Measurements from ENCODE around the gene YWHAG.
"Not testable (repeated sequence)": the region's sequence is repeated elsewhere in the genome, so short reads cannot be mapped to it uniquely, and the experiment has no call there.

The YWHAG gene

DNA sequence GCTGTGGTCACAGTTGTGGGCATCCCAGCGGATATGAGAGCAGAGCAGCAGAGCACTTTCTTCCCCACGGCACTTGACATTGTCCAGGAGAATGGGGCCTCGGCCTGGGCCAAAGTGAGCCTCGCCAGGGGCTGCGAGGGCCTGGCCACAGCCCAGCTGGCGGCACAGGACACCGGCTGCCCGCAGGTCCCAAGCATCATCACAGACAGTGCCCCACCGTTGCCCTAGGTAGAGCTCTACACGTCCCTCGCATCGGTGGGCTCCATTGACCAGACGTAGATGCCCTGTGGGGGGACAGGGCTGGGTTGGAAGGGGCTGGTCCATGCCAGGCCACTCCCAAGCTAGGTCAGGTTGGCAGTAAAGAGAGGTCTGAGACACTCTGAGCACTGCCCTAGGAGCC, 31.3 kb upstream of the YWHAG start:
- DNase-seq (ENCODE audit: low spot score), result no peak
- TF ChIP-seq, protein P1, sequence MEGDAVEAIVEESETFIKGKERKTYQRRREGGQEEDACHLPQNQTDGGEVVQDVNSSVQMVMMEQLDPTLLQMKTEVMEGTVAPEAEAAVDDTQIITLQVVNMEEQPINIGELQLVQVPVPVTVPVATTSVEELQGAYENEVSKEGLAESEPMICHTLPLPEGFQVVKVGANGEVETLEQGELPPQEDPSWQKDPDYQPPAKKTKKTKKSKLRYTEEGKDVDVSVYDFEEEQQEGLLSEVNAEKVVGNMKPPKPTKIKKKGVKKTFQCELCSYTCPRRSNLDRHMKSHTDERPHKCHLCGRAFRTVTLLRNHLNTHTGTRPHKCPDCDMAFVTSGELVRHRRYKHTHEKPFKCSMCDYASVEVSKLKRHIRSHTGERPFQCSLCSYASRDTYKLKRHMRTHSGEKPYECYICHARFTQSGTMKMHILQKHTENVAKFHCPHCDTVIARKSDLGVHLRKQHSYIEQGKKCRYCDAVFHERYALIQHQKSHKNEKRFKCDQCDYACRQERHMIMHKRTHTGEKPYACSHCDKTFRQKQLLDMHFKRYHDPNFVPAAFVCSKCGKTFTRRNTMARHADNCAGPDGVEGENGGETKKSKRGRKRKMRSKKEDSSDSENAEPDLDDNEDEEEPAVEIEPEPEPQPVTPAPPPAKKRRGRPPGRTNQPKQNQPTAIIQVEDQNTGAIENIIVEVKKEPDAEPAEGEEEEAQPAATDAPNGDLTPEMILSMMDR (IDR thresholded peaks at IDR 0.05; ENCODE audit: extremely low read depth, missing control alignments), result no peak

DNA sequence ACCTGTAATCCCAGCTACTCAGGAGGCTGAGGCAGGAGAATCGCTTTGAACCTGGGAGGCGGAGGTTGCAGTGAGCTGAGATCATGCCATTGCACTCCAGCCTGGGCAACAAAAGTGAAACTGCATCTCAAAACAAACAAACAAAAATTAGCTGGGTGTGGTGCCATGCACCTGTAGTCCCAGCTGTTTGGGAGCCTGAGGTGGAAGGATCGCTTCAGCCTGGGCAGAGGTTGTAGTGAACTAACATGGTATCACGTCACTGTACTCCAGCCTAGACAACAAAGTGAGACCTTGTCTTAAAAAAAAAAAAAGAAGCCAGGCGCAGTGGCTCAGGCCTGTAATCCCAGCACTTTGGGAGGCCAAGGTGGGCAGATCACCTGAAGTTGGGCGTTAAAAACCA, 29.0 kb upstream of the YWHAG start:
- not testable (repeated sequence) for DNase-seq (ENCODE audit: low spot score)

DNA sequence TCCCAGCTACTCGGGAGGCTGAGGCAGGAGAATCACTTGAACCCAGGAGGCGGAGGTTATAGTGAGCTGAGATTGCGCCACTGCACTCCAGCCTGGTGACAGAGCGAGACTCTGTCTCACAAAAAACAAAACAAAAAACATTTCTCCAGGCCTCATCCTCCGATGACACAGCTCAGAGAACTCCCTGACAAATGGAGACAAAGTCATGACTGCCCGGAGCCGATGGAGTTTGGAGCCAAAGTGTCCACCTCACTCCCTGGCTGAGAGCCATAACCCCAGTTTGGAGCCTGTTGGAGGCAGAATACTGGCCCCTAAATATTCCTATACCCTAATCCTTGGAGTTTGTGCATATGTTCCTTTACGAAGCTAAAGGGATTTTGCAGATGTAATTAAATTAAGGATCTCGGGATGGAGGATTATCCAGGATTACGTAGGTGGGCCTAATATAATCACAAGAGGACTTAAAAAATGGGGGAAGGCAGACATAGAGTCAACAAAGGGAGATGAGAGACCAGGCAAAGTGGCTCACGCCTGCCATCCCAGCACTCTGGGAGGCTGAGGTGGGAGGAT, 28.0 kb upstream of the YWHAG start:
- DNase-seq (ENCODE audit: low spot score), result no peak
- TF ChIP-seq, protein P1 (IDR thresholded peaks at IDR 0.05; ENCODE audit: extremely low read depth, missing control alignments), result no peak

DNA sequence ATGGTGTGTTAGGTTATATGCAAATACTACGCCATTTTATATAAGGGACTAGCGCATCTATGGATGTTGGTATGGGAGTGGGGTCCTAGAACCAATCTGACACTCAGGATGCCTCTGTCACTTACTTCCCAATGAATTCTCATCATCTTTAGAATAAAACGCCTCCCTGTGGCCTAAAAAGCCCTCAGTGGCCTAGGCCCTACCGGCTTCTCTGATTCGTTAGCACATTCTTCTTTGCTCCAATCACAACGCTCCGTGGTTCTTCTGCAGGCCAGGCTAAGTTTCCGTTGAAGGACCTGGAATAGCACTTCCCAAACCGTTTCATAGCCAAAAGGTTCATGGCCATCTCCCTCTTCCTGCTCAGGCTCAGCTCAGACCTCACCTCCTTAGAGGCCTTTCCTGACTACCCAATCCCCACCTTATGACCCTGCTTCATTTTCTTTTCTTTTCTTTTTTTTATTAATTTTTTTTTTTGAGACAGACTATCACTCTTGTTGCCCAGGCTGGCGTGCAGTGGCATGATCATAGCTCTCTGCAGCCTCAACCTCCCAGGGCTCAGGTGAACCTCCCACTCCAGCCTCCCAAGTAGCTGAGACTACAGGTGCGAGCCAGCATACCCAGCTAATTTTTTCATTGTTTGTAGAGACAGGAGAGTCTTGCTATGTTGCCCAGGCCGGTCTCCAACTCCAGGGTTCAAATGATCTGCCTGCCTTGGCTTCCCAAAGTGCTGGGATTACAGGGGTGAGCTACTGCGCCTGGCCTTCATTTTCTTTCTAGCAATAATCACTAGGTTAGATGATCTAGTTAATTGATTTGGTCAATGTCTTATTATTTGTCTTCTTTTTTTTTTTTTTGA, 24.5 kb upstream of the YWHAG start:
- no peak for DNase-seq (ENCODE audit: low spot score)
- TF ChIP-seq, protein P1 (IDR thresholded peaks at IDR 0.05; ENCODE audit: extremely low read depth, missing control alignments), result no peak

DNA sequence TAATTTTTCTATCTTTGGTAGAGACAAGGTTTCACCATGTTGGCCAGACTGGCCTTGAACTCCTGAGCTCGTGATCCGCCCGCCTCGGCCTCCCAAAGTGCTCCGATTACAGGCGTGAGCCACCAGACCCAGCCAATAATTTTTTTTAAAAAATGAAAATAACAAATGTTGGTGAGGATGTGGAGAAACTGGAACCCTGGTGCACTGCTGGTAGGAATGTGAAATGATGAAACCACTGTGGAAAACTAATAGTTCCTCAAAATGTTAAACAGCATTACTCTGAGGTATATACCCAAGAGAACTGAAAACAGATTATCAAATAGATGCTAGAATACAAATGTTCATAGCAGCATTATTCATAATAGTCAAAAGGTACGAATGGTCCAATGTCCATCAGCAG, 23.0 kb upstream of the YWHAG start:
- DNase-seq (ENCODE audit: low spot score), result no peak
- TF ChIP-seq, protein P1 (IDR thresholded peaks at IDR 0.05; ENCODE audit: extremely low read depth, missing control alignments), result no peak

DNA sequence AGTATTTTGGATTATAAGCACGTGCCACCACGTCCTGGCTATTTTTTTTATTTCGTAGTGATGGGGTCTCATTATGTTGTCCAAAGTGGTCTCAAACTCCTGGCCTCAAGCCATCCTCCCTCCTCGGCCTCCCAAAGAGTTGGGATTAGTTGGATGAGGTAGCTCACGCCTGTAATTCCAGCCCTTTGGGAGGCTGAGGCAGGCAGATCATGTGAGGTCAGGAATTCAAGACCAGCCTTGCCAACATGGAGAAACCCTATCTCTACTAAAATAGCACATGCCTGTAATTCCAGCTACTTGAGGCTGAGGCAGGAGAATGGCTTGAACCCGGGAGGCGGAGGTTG, 21.8 kb upstream of the YWHAG start:
- TF ChIP-seq, protein P1 (IDR thresholded peaks at IDR 0.05; ENCODE audit: extremely low read depth, missing control alignments), result no peak
- no peak for DNase-seq (ENCODE audit: low spot score)

DNA sequence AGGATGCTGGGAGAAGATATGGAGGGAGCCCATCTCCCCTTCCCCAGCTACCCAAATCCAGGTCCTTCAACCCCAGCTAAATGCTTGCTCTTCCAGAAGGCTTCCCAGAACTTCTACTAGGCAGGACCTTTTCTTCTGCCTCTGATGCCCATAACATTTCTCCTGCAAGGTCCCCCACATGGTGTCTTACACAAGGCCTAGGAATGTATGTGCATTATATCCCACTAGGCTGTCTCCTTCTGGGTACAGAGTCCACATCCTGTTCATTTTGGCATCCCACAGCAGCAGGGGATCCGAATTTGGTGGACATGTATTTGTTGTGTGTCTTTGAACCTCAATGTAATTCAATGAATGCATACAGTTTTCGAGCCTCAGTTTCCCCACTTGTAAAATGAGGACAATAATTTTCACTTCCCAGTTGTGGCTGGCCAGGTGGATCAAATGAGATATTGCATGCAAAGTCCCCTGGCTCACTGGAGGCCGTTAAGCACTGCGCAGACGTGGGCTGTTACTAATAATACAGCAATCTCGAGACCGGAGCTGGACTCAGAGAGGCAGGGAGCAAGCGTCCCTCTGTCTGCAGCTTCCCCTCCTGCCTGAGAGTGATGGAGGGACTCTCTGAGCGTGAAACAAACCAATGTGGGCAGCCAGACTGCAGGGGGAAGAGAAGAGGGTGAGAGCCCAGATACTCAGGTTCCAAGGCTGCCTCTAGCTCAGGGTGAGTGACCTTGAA, 18.6 kb upstream of the YWHAG start:
- TF ChIP-seq, protein P1 (IDR thresholded peaks at IDR 0.05; ENCODE audit: extremely low read depth, missing control alignments), result no peak
- DNase-seq (ENCODE audit: low spot score), result no peak
